HCT116 (cell line): Measurements from ENCODE around the gene ANO6. TPM values are rescaled to one million over a fixed set of nuclear protein-coding genes. Genes with fewer than 3 reads are reported as not detected.

Experiments used
- ATAC-seq: fragments of 200-7000 bp; cut with Tn5 transposase; 2 replicates; pipeline ENCODE4 v1.9.1; 2020; ENCODE audit warnings: mild to moderate bottlenecking, moderate library complexity
- BruUV-seq: library from RNA; stranded (reverse); fragments of 400-500 nt; replicated peaks from 2 replicates; lab custom pipeline; 2021; lab: Mats Ljungman, UMichigan
- CTCF ChIA-PET: fragments of 300-600 bp; sonication (Branson Sonifier 250); formaldehyde crosslinking; loops from one replicate; lab custom pipeline; 2021; ENCODE audit warnings: antibody characterized with exemption; lab: Charles Lee
- POLR2A ChIA-PET: fragments of 300-600, 350-600 bp; sonication (Branson Sonifier 250); formaldehyde crosslinking; loops from one replicate; lab custom pipeline; 2021; ENCODE audit warnings: antibody characterized with exemption; lab: Charles Lee
- RAD21 ChIA-PET, 2 experiments: fragments of 300-600 bp; sonication (Branson Sonifier 250); formaldehyde crosslinking; loops; one replicate each; lab custom pipeline; 2023; ENCODE audit warnings: low total read pairs in 2 of 2; ENCODE audit not compliant: uncharacterized antibody in 2 of 2, unreplicated experiment in 2 of 2, low non-redundant PET in 1 of 2; lab: Charles Lee
- DNase-seq: peaks from one replicate; pipeline ENCODE4 v3.0.0-alpha.2; 2010; ENCODE audit warnings: low read depth, low spot score
- H2AFZ ChIP-seq: fragments of 200-600 bp; shearing (Covaris generic), sonication (generic); 2 replicates; pipeline ENCODE4 v1.6.1; 2017; ENCODE audit warnings: low read depth, mixed run types, mixed read lengths, antibody characterized with exemption, low read length; ENCODE audit not compliant: poor library complexity, severe bottlenecking
- H3K27ac ChIP-seq: 2 replicates; pipeline ENCODE4 v1.5.1; 2012; ENCODE audit warnings: low read depth, low read length
- H3K27me3 ChIP-seq: fragments of 200-600 bp; sonication (generic); 2 replicates; pipeline ENCODE4 v1.6.1; 2016; ENCODE audit warnings: mixed run types, low read length, mixed read lengths; ENCODE audit not compliant: insufficient read depth
- H3K36me3 ChIP-seq, 2 experiments: fragments of 200-500 bp in 1 of 2; fragments of 200-600 bp in 1 of 2; sonication (Bioruptor generic) in 1 of 2; sonication (generic) in 1 of 2; 2 replicates each; pipeline versions ENCODE4 v1.5.1 to v1.6.1; 2014 to 2016; ENCODE audit warnings: low read length in 2 of 2, inconsistent platforms in 1 of 2, mixed read lengths in 1 of 2, mixed run types in 1 of 2; ENCODE audit not compliant: insufficient read depth in 2 of 2, control insufficient read depth in 1 of 2
- H3K4me1 ChIP-seq, 2 experiments: fragments of 200-600 bp in 1 of 2; sonication (generic) in 1 of 2; 2 replicates each; pipeline versions ENCODE4 v1.5.1 to v1.6.1; 2012 to 2017; ENCODE audit warnings: low read length in 2 of 2, inconsistent platforms in 1 of 2, mild to moderate bottlenecking in 1 of 2, mixed read lengths in 1 of 2, mixed run types in 1 of 2, moderate library complexity in 1 of 2; ENCODE audit not compliant: insufficient read depth in 2 of 2, control insufficient read depth in 1 of 2
- H3K4me2 ChIP-seq: fragments of 200-600 bp; sonication (generic); 2 replicates; pipeline ENCODE4 v1.6.1; 2017; ENCODE audit warnings: mixed run types, low read length, mixed read lengths
- H3K4me3 ChIP-seq, 2 experiments: fragments of 200-600 bp in 1 of 2; sonication (generic) in 1 of 2; replicated peaks in 1 of 2; 2 replicates each; pipeline ENCODE4 v1.5.1; 2011 to 2016; ENCODE audit warnings: low read length in 2 of 2, control low read depth in 1 of 2, low read depth in 1 of 2, mild to moderate bottlenecking in 1 of 2, mixed read lengths in 1 of 2, mixed run types in 1 of 2
- H3K79me2 ChIP-seq: fragments of 200-600 bp; sonication (generic); 2 replicates; pipeline ENCODE4 v1.6.1; 2017; ENCODE audit warnings: mild to moderate bottlenecking, mixed run types, low read length, moderate library complexity, mixed read lengths; ENCODE audit not compliant: insufficient read depth
- H3K9ac ChIP-seq: fragments of 200-600 bp; sonication (generic); 2 replicates; pipeline ENCODE4 v1.6.1; 2016; ENCODE audit warnings: low read length, mixed read lengths
- H3K9me2 ChIP-seq: fragments of 200-600 bp; sonication (generic), shearing (Covaris generic); 2 replicates; pipeline ENCODE4 v1.6.1; 2017; ENCODE audit warnings: mixed run types, mild to moderate bottlenecking, moderate library complexity; ENCODE audit not compliant: insufficient read depth
- H3K9me3 ChIP-seq, 2 experiments: fragments of 200-500 bp in 1 of 2; fragments of 200-600 bp in 1 of 2; sonication (Bioruptor generic) in 1 of 2; sonication (generic) in 1 of 2; 2 replicates each; pipeline ENCODE4 v1.6.1; 2014 to 2017; ENCODE audit warnings: low read length in 2 of 2, mixed read lengths in 2 of 2, inconsistent platforms in 1 of 2, low read depth in 1 of 2, mild to moderate bottlenecking in 1 of 2, mixed run types in 1 of 2, moderate library complexity in 1 of 2; ENCODE audit not compliant: control insufficient read depth in 1 of 2, insufficient read depth in 1 of 2
- H4K20me1 ChIP-seq: fragments of 200-600 bp; sonication (generic), shearing (Covaris generic); 2 replicates; pipeline ENCODE4 v1.6.1; 2017; ENCODE audit warnings: mixed run types, mild to moderate bottlenecking, moderate library complexity; ENCODE audit not compliant: insufficient read depth
- CEBPB ChIP-seq: IDR thresholded peaks from 2 replicates; pipeline ENCODE4 v1.6.1; 2012; ENCODE audit warnings: low read depth
- EZH2phosphoT487 ChIP-seq: fragments of 200-600 bp; IDR thresholded peaks from 2 replicates; pipeline ENCODE4 v1.6.1; 2018; ENCODE audit warnings: antibody characterized with exemption, borderline replicate concordance
- POLR2AphosphoS5 ChIP-seq: IDR thresholded peaks from 2 replicates; pipeline ENCODE4 v1.6.1; 2011; ENCODE audit warnings: mild to moderate bottlenecking, low read depth, low read length, moderate library complexity
- intact Hi-C: fragments of 100-400 bp; cut with micrococcal nuclease; formaldehyde crosslinking; loops from 2 replicates; pipeline ENCODE4 v1.10.0; 2022
- total RNA-seq: library from RNA; stranded (reverse); gene quantifications from one replicate; pipeline ENCODE4 v1.2.1, GENCODE V29; 2021; ENCODE audit not compliant: unreplicated experiment

The ANO6 gene
- total RNA-seq, 1 experiment from 2014 or later: 36.7 TPM

DNA sequence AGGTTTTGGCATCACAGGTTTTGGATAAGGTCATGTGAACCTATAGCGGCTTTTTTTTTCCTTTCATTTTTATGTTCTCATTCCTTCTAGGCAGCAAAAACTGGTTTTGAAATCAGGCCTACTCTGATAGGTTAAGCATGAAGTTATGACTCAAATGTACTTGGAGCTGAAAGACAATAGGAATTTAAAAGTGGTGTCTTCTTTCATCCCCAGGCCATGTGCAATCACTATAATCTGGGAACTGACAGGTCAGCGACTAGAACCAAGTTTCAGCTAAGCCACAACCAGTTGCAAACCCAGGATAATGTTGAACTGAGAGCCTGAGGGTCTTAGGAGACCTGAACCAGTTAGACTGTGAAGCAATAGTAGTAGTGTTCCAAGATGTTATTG lies 74.3 kb downstream of the ANO6 start:
- Histone ChIP-seq H3K9me3 (no peaks in the 10 kb centered on the region), H3K27me3 (no peaks in the 10 kb centered on the region), H3K27ac (no peak overlapping the region), H3K4me2 (no peak overlapping the region), H3K4me3 (no peak overlapping the region), H3K9ac (no peak overlapping the region), H3K79me2 (no peaks in the 10 kb centered on the region), H3K4me1 (no peaks in the 10 kb centered on the region; a peak in 1 of 4 replicates), H4K20me1 (no peaks in the 10 kb centered on the region), H3K9me2 (no peaks in the 10 kb centered on the region), H3K36me3 (no peaks in the 10 kb centered on the region), H2AFZ (no peak overlapping the region)
- ATAC-seq (no peak), DNase-seq (no peak)
- ChIA-PET POLR2A (no interaction called here), CTCF (no interaction called here), RAD21 (no interaction called here)
- no TSS peak for BruUV-seq
- intact Hi-C loops: no loop called here
- no peak for TF ChIP-seq CEBPB
- TF ChIP-seq EZH2phosphoT487: no peak
- TF ChIP-seq POLR2AphosphoS5: no peak

DNA sequence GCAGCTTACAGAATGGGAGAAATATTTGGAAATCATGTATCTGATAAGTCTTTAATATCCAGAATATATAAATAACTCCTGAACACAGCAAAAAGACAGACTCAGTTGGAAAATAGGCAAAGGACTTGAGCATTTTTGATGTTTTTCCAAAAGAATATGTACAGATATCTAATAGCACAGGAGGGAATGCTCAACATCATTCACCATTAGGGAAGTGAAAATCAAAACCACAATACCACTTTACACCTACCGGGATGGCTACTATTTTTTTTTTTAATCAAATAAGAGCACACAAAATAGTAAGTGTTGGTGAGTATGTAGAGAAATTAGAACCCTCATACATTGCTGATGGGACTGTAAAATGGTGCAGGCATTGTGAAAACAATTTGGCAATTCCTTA lies 75.6 kb downstream of the ANO6 start:
- Histone ChIP-seq H3K79me2 (no peaks in the 10 kb centered on the region), H3K4me1 (peaks cover 0 to 1% of the 10 kb centered on the region in 2 experiments; a peak in 1 of 4 replicates), H3K4me3 (no peak overlapping the region), H3K36me3 (no peaks in the 10 kb centered on the region), H3K9ac (no peak overlapping the region), H3K27me3 (no peaks in the 10 kb centered on the region), H2AFZ (no peak overlapping the region), H3K9me3 (no peaks in the 10 kb centered on the region), H3K27ac (no peak overlapping the region), H3K9me2 (no peaks in the 10 kb centered on the region), H3K4me2 (no peak overlapping the region), H4K20me1 (no peaks in the 10 kb centered on the region)
- intact Hi-C loops: no loop called here
- no peak for DNase-seq
- CTCF ChIA-PET: no interaction called here
- RAD21 ChIA-PET: no interaction called here
- no TSS peak for BruUV-seq
- TF ChIP-seq POLR2AphosphoS5: no peak
- no peak for ATAC-seq
- POLR2A ChIA-PET: no interaction called here
